HG03442 (cell line): Measurements from ENCODE around the gene PTPRE.
A peak's percentile ranks its signal among the peaks of the same experiment; 100 is the strongest.

Source experiments
- ATAC-seq: cut with Tn5 transposase; IDR thresholded peaks from one replicate; pipeline ENCODE4 v1.9.1; 2021; ENCODE audit warnings: mild to moderate bottlenecking, moderate library complexity; ENCODE audit not compliant: unreplicated experiment

Gene PTPRE

GRCh38 chr10:128018236-128018635 is 111.3 kb downstream of the PTPRE start:
- no peak for ATAC-seq

DNA sequence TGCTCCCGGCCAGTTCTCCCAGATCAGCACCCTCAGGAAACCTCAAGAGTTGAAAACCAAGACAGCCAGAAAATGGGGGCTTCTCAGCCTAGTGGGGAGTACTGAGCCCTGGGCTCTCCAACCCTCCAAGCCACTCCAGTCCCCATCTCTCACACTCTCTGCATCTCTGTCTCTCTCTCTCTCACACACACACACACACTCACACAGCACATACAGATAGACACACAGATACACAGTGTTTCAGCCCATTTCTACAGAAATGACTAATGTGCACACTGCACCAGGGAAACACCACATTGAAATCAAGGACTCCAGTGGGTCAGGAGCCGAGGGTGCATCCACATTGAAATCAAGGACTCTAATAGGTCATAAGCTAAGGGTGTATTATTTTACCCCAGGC is 111.8 kb downstream of the PTPRE start:
- ATAC-seq: no peak

DNA sequence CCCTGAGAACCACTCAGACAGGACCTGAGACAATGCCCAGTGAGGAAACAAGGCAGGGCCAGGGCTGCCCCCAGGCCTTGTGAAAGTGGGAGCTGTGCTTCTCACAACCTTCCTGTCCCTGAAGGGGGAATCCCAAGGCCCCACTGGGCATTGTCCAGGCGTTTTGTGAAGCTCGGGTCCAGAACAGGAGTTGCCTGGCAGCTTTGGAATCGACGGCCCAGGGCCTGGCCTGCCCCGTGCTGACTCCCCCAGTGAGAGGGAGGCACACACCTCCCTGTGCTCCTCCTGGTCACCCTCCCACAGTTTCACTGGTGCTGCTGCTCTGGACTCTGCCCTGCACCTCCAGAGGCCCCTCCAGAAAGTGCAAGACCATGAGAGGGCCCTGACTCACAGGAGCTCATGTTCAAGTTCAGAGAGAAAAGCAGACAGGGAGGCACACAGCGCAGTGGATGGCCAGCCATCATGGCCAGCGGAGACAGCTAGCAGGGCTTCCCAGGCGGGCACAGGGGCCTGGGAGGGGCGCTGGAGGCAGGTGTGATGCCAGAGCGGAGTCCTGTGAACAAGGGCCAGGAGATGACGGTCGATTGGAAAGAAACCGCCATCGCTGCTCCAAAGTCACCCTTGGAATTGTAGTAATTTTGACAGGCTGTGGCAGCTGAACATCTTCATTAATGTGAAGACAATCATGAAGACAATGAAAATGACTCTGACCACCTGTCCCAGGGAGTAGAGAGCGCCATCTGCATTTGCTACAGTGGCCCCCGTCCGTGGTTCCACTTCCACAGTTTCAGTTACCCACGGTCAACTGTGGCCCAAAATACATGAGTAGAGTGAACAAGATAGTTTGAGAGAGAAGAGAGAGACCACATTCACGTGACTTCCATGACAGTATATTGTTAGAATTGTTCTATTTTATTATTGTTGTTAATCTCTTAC is 115.6 kb downstream of the PTPRE start:
- no peak for ATAC-seq

DNA sequence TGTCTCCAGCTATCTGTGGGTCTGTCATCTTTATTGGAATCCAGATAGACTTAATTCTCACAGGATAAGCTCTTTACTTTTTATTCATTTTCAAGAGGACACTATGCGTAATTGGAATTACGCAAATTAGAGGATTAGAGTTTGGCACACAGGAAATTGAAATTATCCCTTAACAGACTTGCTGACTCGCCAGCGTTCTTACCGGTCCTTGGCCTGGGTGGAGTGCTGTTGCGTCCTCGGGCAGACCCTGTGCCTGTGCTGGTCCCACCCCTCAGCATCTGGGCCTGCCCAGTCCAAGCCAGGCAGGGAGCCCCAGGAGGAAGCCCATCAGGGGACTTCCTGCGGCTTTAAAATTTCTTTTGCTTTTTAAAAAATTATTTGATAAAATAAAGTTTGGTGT is 117.5 kb downstream of the PTPRE start:
- ATAC-seq: no peak

DNA sequence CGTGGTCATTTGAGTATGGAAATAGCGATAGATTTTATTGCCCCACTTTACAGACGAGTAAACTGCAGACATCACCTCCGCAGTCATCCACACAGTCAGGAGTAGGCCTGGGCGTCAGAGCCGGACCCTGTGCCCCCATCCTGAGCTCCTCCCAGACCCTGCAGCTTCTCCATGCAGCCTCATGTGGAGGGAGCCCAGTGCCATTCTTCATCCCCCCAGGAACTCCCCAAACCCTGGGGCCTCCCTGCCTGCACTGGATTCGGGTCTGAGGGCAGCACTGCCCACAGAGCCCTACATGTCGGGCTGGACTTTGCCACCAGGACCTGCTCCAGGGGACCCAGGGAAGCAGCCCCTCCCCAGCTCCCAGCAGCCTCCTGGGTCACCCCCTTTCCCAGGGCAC is 118.5 kb downstream of the PTPRE start:
- no peak for ATAC-seq

- no peak for ATAC-seq
Observed at GRCh38 chr10:128025951-128026350, 119.0 kb downstream of the PTPRE start.

DNA sequence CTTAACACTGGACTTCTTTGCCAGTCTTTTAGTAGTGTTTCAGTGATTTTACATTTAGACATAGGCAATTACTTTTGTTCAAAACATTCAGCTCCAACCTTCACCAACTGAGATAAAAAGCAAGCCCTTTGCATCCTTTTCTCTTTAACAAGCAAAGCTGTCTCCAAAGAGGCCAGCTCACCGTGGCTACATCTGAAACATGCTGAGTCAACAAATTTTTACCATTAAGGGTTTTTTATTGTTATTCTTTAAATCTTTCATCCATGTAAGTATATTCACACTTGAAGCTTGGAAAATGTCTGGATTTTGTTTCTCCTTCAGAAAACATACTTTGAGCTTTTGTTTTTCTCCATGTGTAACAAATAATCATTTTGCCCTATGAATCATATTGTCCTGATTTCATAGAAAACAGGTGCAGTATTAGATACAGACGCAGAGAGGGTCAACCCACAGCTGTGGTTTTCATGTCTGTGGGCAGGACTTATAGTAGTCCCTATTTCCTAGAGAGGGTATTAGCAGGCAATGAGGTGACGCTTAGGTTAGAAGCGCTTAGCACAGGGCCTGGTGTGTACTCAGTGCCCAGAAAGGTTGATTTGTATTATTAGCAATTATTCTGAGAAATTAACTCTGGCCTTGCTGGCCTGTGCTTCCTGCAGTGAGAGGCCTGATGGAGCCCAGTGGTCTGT is 119.9 kb downstream of the PTPRE start:
- ATAC-seq: peak; percentile 50

- no peak for ATAC-seq
Observed at GRCh38 chr10:128027306-128027705, 120.4 kb downstream of the PTPRE start.

GRCh38 chr10:128027822-128028507 is 121.1 kb downstream of the PTPRE start:
- no peak for ATAC-seq

- no peak for ATAC-seq
Observed at GRCh38 chr10:128028508-128029289, 121.8 kb downstream of the PTPRE start.

DNA sequence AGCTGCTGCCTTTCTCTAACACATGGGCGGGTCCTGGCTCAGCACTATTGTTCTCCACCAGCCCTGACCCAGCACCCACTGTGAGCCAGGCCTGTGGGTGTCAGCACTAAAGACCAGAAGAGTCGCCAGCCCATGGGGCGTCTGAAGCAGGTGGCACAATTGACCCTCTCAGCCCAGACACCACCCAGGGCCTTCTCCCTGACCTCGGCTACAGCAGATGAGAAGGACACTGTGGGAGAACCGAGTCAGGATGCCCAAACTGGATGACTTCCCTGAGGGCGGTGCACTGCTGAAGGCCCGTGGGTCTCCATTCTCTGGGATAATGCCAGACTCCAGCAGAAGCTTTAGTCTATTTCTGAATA is 122.4 kb downstream of the PTPRE start:
- no peak for ATAC-seq

DNA sequence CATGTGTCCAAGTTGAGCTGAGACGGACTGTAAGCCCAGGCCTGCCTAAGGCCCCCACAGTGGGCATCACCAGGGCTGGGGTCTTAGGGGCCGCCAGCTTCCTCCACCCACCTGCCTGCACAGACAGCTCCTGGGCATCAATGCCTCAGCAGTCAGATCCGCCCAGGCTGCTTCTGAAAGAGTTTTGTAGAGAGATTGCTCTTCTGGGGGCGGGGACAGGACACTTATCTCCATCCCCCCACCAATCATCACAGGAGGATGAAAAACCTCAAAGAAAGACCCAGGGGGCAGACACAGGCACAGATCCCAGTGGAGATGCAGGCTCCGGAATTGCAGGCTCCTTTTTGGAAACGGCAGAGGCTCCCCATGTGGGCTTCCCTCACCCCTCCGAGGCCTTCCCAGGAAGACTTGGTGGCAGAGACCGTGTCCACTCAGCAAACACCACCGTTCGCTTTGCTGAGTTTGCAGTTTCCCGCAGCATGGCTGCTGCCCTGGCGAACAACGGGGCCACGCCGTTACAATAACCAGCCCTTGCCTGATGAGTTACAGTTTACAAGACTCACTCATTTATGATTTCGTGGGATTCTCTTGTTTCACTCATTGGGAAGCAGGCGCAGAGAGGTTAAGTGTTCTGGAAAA is 122.9 kb downstream of the PTPRE start:
- no peak for ATAC-seq

DNA sequence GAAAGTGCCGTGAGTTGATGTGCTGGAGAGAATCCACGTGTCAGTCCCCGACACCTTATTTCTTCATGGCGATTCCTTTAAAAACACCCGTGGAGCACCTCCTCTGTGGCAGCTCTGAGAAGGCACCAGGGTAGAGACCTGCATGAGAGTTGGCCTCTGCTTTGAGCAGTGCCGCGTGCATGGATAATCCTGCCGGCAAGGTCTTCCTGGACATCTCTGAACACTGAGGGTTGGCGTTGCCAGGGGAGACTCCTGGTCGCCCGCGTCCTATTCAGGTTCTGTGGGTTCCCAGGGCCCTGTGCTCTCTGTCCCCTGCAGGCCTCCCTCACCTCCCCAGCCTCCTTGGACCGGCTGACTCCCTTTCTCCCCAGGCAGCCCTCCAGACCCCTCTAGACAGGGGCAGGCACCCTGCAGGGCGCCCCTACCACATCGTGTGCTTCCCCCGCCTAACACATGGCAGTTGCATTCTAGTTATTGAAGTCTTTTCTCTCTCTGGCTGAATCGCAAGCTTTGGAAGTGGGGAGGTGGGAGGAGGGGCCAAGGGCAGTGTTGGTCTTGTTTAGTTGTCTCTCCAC is 123.7 kb downstream of the PTPRE start:
- ATAC-seq: no peak

DNA sequence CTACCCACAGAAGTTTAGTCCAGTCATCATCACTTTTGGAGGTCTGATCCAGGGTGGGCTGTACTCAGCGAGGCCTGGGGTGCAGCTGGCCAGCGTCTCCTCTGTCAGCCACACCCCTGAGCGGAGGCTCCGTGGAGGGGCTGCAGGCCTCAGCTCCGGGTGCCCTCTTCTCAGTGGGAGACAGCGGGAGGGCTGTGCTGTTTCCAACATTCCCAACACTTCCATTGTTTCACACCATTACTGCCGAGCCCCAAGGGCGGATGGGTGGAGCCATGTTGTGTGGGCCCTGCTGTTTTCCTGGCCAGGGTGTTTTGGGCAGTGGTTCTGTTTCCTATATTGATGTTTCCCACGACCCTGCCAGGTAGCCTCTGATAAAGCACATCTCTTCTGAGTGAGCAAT is 124.3 kb downstream of the PTPRE start:
- ATAC-seq: no peak

- ATAC-seq: no peak
Observed at GRCh38 chr10:128032466-128032865, 125.6 kb downstream of the PTPRE start.

GRCh38 chr10:128035557-128035973 is 128.7 kb downstream of the PTPRE start:
- ATAC-seq: peak; percentile 72

- ATAC-seq: no peak
Observed at GRCh38 chr10:128036011-128036615, 129.2 kb downstream of the PTPRE start.

GRCh38 chr10:128036746-128037543 is 130.0 kb downstream of the PTPRE start:
- ATAC-seq: no peak

DNA sequence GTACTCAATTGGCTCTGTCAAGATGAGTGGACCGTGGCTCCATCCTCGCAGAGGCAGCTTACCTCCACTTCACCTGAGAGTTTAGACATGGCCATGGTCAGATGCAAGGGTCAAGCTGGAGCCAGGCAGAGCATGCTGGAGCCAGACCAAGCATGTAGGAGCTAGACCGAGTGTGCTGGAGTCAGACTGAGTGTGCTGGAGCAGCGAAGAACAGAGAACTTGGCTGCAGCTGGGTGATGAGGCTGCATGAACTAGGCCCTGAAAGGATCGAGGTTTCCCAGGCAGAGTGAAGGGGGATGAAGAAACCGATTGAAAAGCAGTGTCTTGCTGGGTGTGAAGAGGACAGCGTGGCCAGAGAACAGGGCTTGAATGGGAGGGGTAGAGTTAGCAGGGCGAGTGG is 133.2 kb downstream of the PTPRE start:
- ATAC-seq: no peak
